ENCODE results near the gene MRPS2. TPM values are rescaled to one million over a fixed set of nuclear protein-coding genes. Genes with fewer than 3 reads are reported as not detected.

The MRPS2 gene
- total and polyA plus RNA-seq, 10 donors: 19.2 to 40.6 (median 30.5) TPM

DNA sequence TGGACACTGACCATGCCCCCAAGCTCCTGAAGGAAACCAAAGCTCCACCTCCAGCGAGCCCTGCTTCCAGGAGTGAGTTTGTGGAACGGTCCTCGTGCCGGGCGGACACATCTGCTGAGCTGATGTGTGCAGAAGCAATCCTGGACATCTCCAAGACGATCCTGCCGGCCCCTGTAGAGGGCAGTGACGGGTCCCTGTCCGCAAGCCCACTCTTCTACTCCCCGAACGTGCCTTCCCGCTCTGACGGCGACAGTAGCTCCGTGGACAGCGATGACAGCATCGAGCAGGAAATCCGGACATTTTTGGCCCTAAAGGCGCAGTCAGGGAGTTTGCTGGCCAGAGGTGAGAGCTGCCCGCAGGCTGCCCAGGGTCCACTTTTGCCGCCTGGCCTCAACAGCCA lies 14.7 kb upstream of the MRPS2 start:
- 92 to 97% (median 93%) methylated on average over 9 to 21 of the region's 21 CpGs for WGBS, 5 donors
- Histone ChIP-seq H3K36me3 (peaks cover 0 to 63% (median 33%) of the 10 kb centered on the region in 6 donors), H3K27me3 (replicated peaks in 1 of 7) (peaks cover 0 to 24% (median 0%) of the 10 kb centered on the region in 7 donors), H3K9me3 (no peaks in the 10 kb centered on the region), H3K27ac (no peak overlapping the region), H3K4me3 (no peak overlapping the region), H3K4me1 (peaks cover 0 to 14% (median 6%) of the 10 kb centered on the region in 6 donors)
- no peak for TF ChIP-seq POLR2AphosphoS5 (IDR thresholded peaks at IDR 0.05)
- TF ChIP-seq, protein P1, sequence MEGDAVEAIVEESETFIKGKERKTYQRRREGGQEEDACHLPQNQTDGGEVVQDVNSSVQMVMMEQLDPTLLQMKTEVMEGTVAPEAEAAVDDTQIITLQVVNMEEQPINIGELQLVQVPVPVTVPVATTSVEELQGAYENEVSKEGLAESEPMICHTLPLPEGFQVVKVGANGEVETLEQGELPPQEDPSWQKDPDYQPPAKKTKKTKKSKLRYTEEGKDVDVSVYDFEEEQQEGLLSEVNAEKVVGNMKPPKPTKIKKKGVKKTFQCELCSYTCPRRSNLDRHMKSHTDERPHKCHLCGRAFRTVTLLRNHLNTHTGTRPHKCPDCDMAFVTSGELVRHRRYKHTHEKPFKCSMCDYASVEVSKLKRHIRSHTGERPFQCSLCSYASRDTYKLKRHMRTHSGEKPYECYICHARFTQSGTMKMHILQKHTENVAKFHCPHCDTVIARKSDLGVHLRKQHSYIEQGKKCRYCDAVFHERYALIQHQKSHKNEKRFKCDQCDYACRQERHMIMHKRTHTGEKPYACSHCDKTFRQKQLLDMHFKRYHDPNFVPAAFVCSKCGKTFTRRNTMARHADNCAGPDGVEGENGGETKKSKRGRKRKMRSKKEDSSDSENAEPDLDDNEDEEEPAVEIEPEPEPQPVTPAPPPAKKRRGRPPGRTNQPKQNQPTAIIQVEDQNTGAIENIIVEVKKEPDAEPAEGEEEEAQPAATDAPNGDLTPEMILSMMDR (IDR thresholded peaks at IDR 0.05 in 8 of 11, conservative IDR thresholded peaks at IDR 0.05 in 3 of 11): no peak
- no peak for TF ChIP-seq POLR2A (IDR thresholded peaks at IDR 0.05)
- peak; percentile 63 for DNase-seq
- intact Hi-C loops (cut with DNase I; ENCODE audit: low total_unique reads): no loop called here

DNA sequence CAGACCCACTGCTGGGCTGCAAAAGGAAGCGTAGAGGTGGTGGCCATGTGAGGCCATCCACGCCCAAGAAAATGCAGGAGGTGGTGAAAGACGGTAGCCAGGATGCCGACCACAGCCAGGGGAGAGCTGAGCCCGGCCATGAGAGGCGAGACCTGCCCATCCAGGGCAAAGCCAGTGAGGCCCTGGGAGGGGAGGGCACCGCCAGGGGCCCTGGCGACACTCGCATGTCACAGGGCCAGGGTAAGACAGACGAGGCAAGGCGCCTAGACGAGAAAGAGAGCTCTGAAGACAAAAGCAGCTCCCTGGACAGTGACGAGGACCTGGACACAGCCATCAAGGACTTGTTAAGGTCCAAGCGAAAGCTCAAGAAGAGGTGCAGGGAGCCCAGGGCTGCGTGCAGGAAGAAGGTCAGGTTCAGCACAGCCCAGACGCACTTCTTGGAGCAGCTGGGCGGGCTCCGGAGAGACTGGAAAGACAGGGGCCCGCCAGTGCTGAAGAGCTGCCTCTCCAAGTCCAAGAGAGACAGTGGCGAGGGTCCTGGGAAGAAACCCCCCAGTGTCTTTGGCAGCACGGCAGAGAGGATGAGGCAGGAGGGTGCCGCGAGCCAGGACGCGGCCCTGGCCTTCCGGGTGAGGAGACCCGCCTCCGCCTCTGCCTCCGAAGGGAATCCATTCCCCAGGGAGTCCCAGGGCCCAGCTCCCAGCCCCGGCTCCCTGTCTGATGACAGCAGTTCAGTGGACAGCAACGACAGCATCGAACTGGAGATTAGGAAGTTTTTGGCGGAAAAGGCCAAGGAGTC lies 14.0 kb upstream of the MRPS2 start:
- peaks cover 0 to 63% (median 33%) of the 10 kb centered on the region in 6 donors for H3K36me3 ChIP-seq
- peak; percentile 67 for DNase-seq
- intact Hi-C loops (cut with DNase I; ENCODE audit: low total_unique reads): no loop called here

DNA sequence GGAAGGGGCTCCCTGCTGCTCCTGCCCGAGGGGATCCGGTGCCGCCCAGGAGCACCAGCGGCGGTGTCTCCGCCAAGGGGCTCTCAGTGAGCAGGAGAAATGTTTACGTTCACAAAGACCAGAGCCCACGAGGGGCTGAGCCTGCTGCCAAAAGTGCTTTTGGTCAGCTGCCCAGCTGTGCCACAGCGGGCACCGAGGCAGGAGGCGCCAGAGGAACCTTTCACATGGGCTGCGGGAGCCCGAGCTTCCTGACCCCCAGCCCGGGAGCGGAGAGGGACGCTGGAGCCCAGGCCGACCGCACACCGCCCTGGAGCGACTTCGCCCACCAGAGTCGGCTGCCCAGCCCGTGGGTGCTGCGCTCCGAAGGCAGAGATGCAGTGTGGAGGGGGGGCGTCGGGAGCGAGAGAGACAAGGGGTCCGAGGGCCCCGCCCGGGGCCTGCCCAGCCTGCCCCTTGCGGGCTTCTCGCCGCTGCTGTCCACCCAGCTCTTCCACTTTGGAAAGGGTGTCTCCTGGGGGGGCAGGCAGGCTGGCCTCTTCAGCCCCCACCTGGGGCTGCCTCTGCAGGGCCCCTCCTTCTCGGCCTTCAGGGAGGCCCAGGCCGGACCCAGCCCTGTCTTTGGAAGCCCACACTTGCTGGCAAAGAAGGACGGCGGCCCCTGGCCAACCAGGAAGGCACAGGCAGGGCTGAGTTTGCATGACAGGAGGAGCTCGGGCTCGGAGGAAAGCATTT lies 13.0 kb upstream of the MRPS2 start:
- WGBS, 5 donors: 88 to 95% (median 95%) methylated on average over 21 to 40 of the region's 40 CpGs
- TF ChIP-seq POLR2AphosphoS5 (IDR thresholded peaks at IDR 0.05): no peak
- no peak for TF ChIP-seq POLR2A (IDR thresholded peaks at IDR 0.05)
- TF ChIP-seq, protein P1 (IDR thresholded peaks at IDR 0.05 in 8 of 11, conservative IDR thresholded peaks at IDR 0.05 in 3 of 11): no peak
- Histone ChIP-seq H3K27ac (no peak overlapping the region), H3K36me3 (peaks cover 0 to 63% (median 33%) of the 10 kb centered on the region in 6 donors), H3K27me3 (replicated peaks in 1 of 7) (peaks cover 0 to 8% (median 0%) of the 10 kb centered on the region in 7 donors), H3K4me1 (no peaks in the 10 kb centered on the region), H3K4me3 (no peak overlapping the region), H3K9me3 (no peaks in the 10 kb centered on the region)
- intact Hi-C loops (cut with DNase I; ENCODE audit: low total_unique reads): no loop called here
- DNase-seq: peak; percentile 60

More for the DNA sequence above, 14.0 kb upstream of the MRPS2 start:
- Histone ChIP-seq H3K9me3 (no peaks in the 10 kb centered on the region), H3K27ac (no peak overlapping the region), H3K4me1 (peaks cover 0 to 8% (median 0%) of the 10 kb centered on the region in 6 donors), H3K27me3 (replicated peaks in 1 of 7) (peaks cover 0 to 18% (median 0%) of the 10 kb centered on the region in 7 donors), H3K4me3 (no peak overlapping the region)
- TF ChIP-seq, protein P1 (IDR thresholded peaks at IDR 0.05 in 8 of 11, conservative IDR thresholded peaks at IDR 0.05 in 3 of 11): no peak
- no peak for TF ChIP-seq POLR2AphosphoS5 (IDR thresholded peaks at IDR 0.05)
- no peak for TF ChIP-seq POLR2A (IDR thresholded peaks at IDR 0.05)
- 91 to 96% (median 95%) methylated on average over 33 of the region's 33 CpGs for WGBS, 5 donors

DNA sequence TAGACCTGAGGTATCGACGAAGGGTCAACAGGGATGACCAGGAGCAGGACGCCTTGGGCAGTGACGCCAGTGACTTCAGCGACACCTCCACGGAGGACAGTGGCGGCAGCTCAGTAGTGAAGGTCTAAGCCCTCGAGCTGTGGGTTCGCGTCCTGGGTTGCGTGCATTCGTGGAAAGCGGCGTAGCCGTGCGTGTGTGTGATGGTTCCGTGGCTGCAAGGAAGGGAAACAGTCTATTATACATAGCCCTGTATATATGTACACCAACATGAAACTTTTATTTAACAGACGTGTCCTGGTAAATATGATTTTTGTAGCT lies 12.5 kb upstream of the MRPS2 start:
- no peak overlapping the region for H3K27ac ChIP-seq
- H3K4me3 ChIP-seq: no peak overlapping the region
- no peaks in the 10 kb centered on the region for H3K9me3 ChIP-seq
- intact Hi-C loops (cut with DNase I; ENCODE audit: low total_unique reads): no loop called here
- no peaks in the 10 kb centered on the region for H3K4me1 ChIP-seq
- peaks cover 0 to 8% (median 0%) of the 10 kb centered on the region in 7 donors for H3K27me3 ChIP-seq (replicated peaks in 1 of 7)
- H3K36me3 ChIP-seq: peaks cover 0 to 63% (median 33%) of the 10 kb centered on the region in 6 donors
- no peak for TF ChIP-seq POLR2AphosphoS5 (IDR thresholded peaks at IDR 0.05)
- no peak for TF ChIP-seq POLR2A (IDR thresholded peaks at IDR 0.05)
- TF ChIP-seq, protein P1 (IDR thresholded peaks at IDR 0.05 in 8 of 11, conservative IDR thresholded peaks at IDR 0.05 in 3 of 11): no peak
- WGBS, 5 donors: 94 to 97% (median 95%) methylated on average over 18 of the region's 18 CpGs
- no peak for DNase-seq

All from spleen (tissue), 11 donors.